Measurements from ENCODE around the gene SEM1. TPM values are rescaled to one million over a fixed set of nuclear protein-coding genes. Genes with fewer than 3 reads are reported as not detected.
"Not testable (repeated sequence)": the region's sequence is repeated elsewhere in the genome, so short reads cannot be mapped to it uniquely, and the experiment has no call there.

Gene SEM1
- total RNA-seq, 2 experiments from 2014 or later, result 34.7 to 36.4 TPM

DNA sequence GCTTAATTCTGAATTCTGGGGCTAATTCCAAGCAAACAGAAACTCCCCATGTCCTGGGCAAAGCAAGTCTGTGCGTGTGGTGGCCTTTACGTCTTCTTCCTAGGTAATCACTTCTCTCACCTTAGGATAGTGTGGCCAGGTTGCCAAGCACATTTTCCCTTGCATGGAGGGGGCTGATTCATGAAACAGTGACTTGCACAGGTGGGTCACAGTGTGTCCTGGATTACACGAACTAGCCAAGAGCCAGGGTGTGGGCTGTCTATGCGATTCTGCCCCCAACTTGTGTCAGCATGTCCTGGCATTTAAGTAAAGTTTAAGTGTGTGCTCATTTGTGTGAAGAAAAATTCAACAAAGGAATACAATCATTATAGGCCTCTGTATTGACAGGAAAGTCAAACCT, 18.5 kb upstream of the SEM1 start:
- H3K4me1 Mint-ChIP-seq (ENCODE audit: low read depth), result no peaks in the 10 kb centered on the region
- H3K36me3 Mint-ChIP-seq (ENCODE audit: low read depth), result no peaks in the 10 kb centered on the region
- no peak for DNase-seq
- intact Hi-C loops (cut with micrococcal nuclease), result no loop called here
- TF ChIP-seq, protein P1, sequence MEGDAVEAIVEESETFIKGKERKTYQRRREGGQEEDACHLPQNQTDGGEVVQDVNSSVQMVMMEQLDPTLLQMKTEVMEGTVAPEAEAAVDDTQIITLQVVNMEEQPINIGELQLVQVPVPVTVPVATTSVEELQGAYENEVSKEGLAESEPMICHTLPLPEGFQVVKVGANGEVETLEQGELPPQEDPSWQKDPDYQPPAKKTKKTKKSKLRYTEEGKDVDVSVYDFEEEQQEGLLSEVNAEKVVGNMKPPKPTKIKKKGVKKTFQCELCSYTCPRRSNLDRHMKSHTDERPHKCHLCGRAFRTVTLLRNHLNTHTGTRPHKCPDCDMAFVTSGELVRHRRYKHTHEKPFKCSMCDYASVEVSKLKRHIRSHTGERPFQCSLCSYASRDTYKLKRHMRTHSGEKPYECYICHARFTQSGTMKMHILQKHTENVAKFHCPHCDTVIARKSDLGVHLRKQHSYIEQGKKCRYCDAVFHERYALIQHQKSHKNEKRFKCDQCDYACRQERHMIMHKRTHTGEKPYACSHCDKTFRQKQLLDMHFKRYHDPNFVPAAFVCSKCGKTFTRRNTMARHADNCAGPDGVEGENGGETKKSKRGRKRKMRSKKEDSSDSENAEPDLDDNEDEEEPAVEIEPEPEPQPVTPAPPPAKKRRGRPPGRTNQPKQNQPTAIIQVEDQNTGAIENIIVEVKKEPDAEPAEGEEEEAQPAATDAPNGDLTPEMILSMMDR (IDR thresholded peaks at IDR 0.05), result no peak
- H3K27me3 Mint-ChIP-seq, result peaks cover 16% of the 10 kb centered on the region
- ChIA-PET CTCF (interaction anchor here (1.0 kb wide), 1 partner anchor 9 kb away, joined by 3 read pairs; no protein-coding TSS in a partner anchor), POLR2A (no interaction called here)
- H3K27ac Mint-ChIP-seq, result no peak overlapping the region
- no peak for ATAC-seq
- no peaks in the 10 kb centered on the region for H3K9me3 Mint-ChIP-seq
- no peak overlapping the region for H3K4me3 Mint-ChIP-seq

DNA sequence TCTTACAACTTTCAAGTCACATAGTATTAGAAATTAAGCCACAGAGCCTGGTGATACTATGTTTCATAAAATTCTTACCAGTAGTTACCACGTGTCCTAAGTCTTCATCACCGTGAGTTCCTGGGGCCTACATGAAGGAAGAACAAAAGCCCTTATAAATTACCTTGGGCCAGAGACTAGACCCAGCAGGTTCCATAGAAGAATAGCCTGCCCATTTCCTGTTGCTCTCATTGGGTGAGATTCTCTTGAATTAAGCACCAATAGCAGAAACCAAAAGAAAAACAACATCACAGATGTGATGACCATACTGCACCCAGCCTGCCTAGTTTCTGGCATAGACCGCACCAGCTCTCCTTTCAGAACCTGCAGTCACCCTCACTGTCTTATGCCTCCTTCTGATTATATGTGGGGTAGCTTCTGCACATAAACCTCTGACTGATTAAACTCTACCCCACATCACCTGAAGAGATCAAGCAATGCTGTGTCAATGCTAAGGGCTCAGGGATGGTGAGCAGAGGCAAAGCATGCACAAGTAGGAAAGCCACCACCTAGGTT, 18.0 kb upstream of the SEM1 start:
- CTCF ChIA-PET, result interaction anchor here (1.0 kb wide), 1 partner anchor 8 kb away, joined by 3 read pairs; no protein-coding TSS in a partner anchor
- no peak for DNase-seq
- Mint-ChIP-seq H3K4me1 (ENCODE audit: low read depth) (no peaks in the 10 kb centered on the region), H3K4me3 (no peak overlapping the region), H3K27ac (no peak overlapping the region), H3K36me3 (ENCODE audit: low read depth) (no peaks in the 10 kb centered on the region), H3K9me3 (no peaks in the 10 kb centered on the region), H3K27me3 (peaks cover 18% of the 10 kb centered on the region)
- no peak for ATAC-seq
- intact Hi-C loops (cut with micrococcal nuclease), result no loop called here
- TF ChIP-seq, protein P1 (IDR thresholded peaks at IDR 0.05), result no peak
- POLR2A ChIA-PET, result no interaction called here

DNA sequence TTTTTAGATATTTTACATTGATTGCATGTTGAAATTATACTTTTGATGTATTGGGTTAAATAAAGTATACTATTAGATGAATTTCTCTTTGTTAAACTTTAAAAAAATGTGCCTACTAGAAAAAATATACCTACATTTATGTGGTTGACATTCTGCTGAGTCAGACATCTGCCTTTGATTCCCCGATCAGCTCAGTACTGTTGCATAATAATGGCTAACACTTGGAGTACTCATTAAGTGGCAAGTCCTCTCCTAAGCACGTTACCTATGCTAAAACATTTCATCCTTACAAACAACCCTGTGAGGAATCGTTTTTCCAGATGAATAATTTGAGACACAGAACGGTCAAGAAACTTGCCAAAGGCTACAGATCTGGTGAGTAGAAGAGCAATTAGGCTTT, 14.0 kb upstream of the SEM1 start:
- H3K36me3 Mint-ChIP-seq (ENCODE audit: low read depth), result no peaks in the 10 kb centered on the region
- intact Hi-C loops (cut with micrococcal nuclease), result no loop called here

DNA sequence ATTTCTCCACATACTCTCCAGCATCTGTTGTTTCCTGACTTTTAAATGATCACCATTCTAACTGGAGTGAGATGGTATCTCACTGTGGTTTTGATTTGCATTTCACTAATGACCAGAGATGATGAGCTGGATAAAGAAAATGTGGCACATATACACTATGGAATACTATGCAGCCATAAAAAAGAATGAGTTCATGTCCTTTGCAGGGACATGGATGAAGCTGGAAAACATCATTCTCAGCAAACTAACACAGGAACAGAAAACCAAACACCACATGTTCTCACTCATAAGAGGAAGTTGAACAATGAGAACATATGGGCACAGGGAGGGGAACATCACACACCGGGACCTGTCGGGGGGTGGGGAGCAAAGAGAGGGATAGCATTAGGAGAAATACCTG, 13.3 kb upstream of the SEM1 start:
- DNase-seq; ATAC-seq; H3K36me3 Mint-ChIP-seq (ENCODE audit: low read depth); H3K27ac Mint-ChIP-seq; H3K9me3 Mint-ChIP-seq; POLR2A ChIA-PET; CTCF ChIA-PET; H3K4me3 Mint-ChIP-seq; intact Hi-C loops (cut with micrococcal nuclease); H3K4me1 Mint-ChIP-seq (ENCODE audit: low read depth): not testable (repeated sequence)
- H3K27me3 Mint-ChIP-seq, result peaks cover 29% of the 10 kb centered on the region

More for the DNA sequence above, 14.0 kb upstream of the SEM1 start:
- Mint-ChIP-seq H3K9me3 (no peaks in the 10 kb centered on the region), H3K27ac (no peak overlapping the region), H3K4me3 (no peak overlapping the region), H3K27me3 (peaks cover 29% of the 10 kb centered on the region), H3K4me1 (ENCODE audit: low read depth) (no peaks in the 10 kb centered on the region)
- POLR2A ChIA-PET, result no interaction called here
- DNase-seq, result no peak
- TF ChIP-seq, protein P1 (IDR thresholded peaks at IDR 0.05), result no peak
- CTCF ChIA-PET, result no interaction called here
- no peak for ATAC-seq

DNA sequence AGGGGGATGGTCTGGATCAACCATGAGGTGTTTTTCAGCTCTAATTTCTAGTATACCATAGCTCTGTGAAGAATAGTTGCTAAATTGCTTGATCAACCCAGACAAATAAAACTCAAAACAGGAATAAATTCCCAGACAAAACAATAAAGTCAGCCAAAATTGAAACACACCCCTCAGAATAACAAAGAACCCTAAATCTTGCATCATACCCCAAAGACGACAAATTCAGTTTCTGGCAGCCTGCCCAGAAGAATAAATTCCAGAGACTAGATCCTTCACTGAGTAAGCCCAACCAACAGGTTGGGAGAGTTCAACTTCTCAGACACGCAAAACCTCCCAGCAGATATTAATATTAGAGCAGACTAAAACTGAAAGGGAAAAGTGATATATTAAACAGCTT, 11.2 kb upstream of the SEM1 start:
- Mint-ChIP-seq H3K27ac (no peak overlapping the region), H3K9me3 (no peaks in the 10 kb centered on the region), H3K27me3 (peaks cover 34% of the 10 kb centered on the region), H3K4me1 (ENCODE audit: low read depth) (no peaks in the 10 kb centered on the region), H3K36me3 (ENCODE audit: low read depth) (no peaks in the 10 kb centered on the region), H3K4me3 (no peak overlapping the region)
- no peak for DNase-seq
- ChIA-PET POLR2A (no interaction called here), CTCF (no interaction called here)
- no peak for ATAC-seq
- intact Hi-C loops (cut with micrococcal nuclease), result no loop called here
- TF ChIP-seq, protein P1 (IDR thresholded peaks at IDR 0.05), result no peak

All from activated CD8-positive, alpha-beta T cell treated with anti-CD3 and anti-CD28 coated beads for 36 hours (primary cell).